GM12878 (cell line): Measurements from ENCODE around the gene LRP3. TPM values are rescaled to one million over a fixed set of nuclear protein-coding genes. Genes with fewer than 3 reads are reported as not detected.
A peak's percentile ranks its signal among the peaks of the same experiment; 100 is the strongest.

Experiments
- CHD1 ChIP-seq: IDR thresholded peaks from 2 replicates; pipeline ENCODE4 v1.6.1; 2012; ENCODE audit warnings: low read depth, low read length, improper control_type of control experiment
- ETV6 ChIP-seq, 2 experiments: fragments of 450-650 bp in 1 of 2; IDR thresholded peaks in 1 of 2; conservative IDR thresholded peaks in 1 of 2; 2 replicates each; pipeline ENCODE4 v1.6.1; 2014; ENCODE audit warnings: antibody characterized with exemption in 1 of 2, borderline replicate concordance in 1 of 2, low read depth in 1 of 2, mild to moderate bottlenecking in 1 of 2, moderate library complexity in 1 of 2
- JUNB ChIP-seq: IDR thresholded peaks from 2 replicates; pipeline ENCODE4 v1.6.1; 2016; ENCODE audit warnings: antibody characterized with exemption, mild to moderate bottlenecking
- JUND ChIP-seq: IDR thresholded peaks from 2 replicates; pipeline ENCODE4 v1.6.1; 2012; ENCODE audit warnings: low read depth, mild to moderate bottlenecking, low read length, improper control_type of control experiment, moderate library complexity
- KAT2A ChIP-seq: conservative IDR thresholded peaks from 2 replicates; pipeline ENCODE4 v1.6.1; 2011; ENCODE audit warnings: low read depth, low read length; ENCODE audit not compliant: control insufficient read depth
- LARP7 ChIP-seq: fragments of 450-650 bp; IDR thresholded peaks from 2 replicates; pipeline ENCODE4 v1.6.1; 2017; ENCODE audit warnings: mild to moderate bottlenecking
- MEF2B ChIP-seq: fragments of 450-650 bp; IDR thresholded peaks from 2 replicates; pipeline ENCODE4 v1.6.1; 2018; ENCODE audit warnings: mild to moderate bottlenecking, moderate library complexity; ENCODE audit not compliant: partially characterized antibody, poor library complexity, severe bottlenecking
- NRF1 ChIP-seq: conservative IDR thresholded peaks from 2 replicates; pipeline ENCODE4 v1.6.1; 2011; ENCODE audit warnings: mild to moderate bottlenecking, low read depth, low read length, improper control_type of control experiment
- POLR2AphosphoS5 ChIP-seq: IDR thresholded peaks from 2 replicates; pipeline ENCODE4 v1.6.1; 2011; ENCODE audit warnings: mild to moderate bottlenecking, low read length, inconsistent platforms
- RCOR1 ChIP-seq: conservative IDR thresholded peaks from 2 replicates; pipeline ENCODE4 v1.6.1; 2012; ENCODE audit warnings: low read depth, low read length, improper control_type of control experiment
- RFX5 ChIP-seq: IDR thresholded peaks from 2 replicates; pipeline ENCODE4 v1.6.1; 2011; ENCODE audit warnings: low read depth, low read length, improper control_type of control experiment
- SIX5 ChIP-seq: IDR thresholded peaks from 2 replicates; pipeline ENCODE4 v1.6.1; 2011; ENCODE audit warnings: mild to moderate bottlenecking, low read depth, low read length, moderate library complexity; ENCODE audit not compliant: severe bottlenecking
- SREBF1 ChIP-seq: IDR thresholded peaks from 2 replicates; pipeline ENCODE4 v1.6.1; 2012; ENCODE audit warnings: mild to moderate bottlenecking, low read length
- SREBF2 ChIP-seq: IDR thresholded peaks from 2 replicates; pipeline ENCODE4 v1.6.1; 2012; ENCODE audit warnings: mild to moderate bottlenecking, low read length
- TARDBP ChIP-seq: IDR thresholded peaks from 2 replicates; pipeline ENCODE4 v1.6.1; 2016; ENCODE audit warnings: borderline replicate concordance
- TCF12 ChIP-seq: IDR thresholded peaks from 2 replicates; pipeline ENCODE4 v1.6.1; 2011; ENCODE audit warnings: low read depth, mild to moderate bottlenecking, low read length
- TCF3 ChIP-seq: IDR thresholded peaks from 2 replicates; pipeline ENCODE4 v1.6.1; 2012; ENCODE audit warnings: low read depth, mild to moderate bottlenecking, low read length, borderline replicate concordance; ENCODE audit not compliant: insufficient read depth
- TCF7 ChIP-seq: IDR thresholded peaks from 2 replicates; pipeline ENCODE4 v1.6.1; 2014; ENCODE audit warnings: antibody characterized with exemption, borderline replicate concordance
- YY1 ChIP-seq: IDR thresholded peaks from 2 replicates; pipeline ENCODE4 v1.6.1; 2011; ENCODE audit warnings: low read depth, mild to moderate bottlenecking, low read length
- polyA plus RNA-seq, 11 experiments: library from polyadenylated mRNA; depleted of rRNA in 4 of 11; unstranded in 6 of 11; stranded (reverse) in 5 of 11; fragments of >200 nt; fragmentation: Nextera tagmentation in 4 of 11; fragmentation: Illumina TruSeq in 1 of 11; extraction: Ambion mirVana in 4 of 11; extraction: Trizol in 1 of 11; gene quantifications; 1 replicate in 1 of 11; 2 replicates in 10 of 11; pipeline versions ENCODE4 v1.2.1 to v1.2.3, GENCODE V29; 2011 to 2016; ENCODE audit warnings: inconsistent platforms in 2 of 11, missing spikeins in 2 of 11, low read depth in 1 of 11
- total RNA-seq, 4 experiments: library from RNA; depleted of rRNA in 3 of 4; stranded (reverse); fragments of >200 nt in 3 of 4; fragmentation: Illumina TruSeq in 1 of 4; extraction: Trizol in 1 of 4; gene quantifications; 2 replicates each; pipeline versions ENCODE4 v1.2.1 to v1.2.3, GENCODE V29; 2013 to 2021
- TF ChIP-seq, protein P1 (sequence below): fragments of 450-650 bp; IDR thresholded peaks from 2 replicates; pipeline ENCODE4 v1.6.1; 2014; ENCODE audit warnings: mild to moderate bottlenecking
- TF ChIP-seq, protein P2 (sequence below): fragments of 450-650 bp; IDR thresholded peaks from 2 replicates; pipeline ENCODE4 v1.6.1; 2016; ENCODE audit warnings: mild to moderate bottlenecking, moderate library complexity, borderline replicate concordance
- TF ChIP-seq, protein P3 (sequence below): IDR thresholded peaks from 2 replicates; pipeline ENCODE4 v1.6.1; 2011; ENCODE audit warnings: low read depth, mild to moderate bottlenecking, low read length, moderate library complexity, borderline replicate concordance; ENCODE audit errors: extremely low read depth
- TF ChIP-seq, protein P4 (sequence below): fragments of 450-650 bp; IDR thresholded peaks from 2 replicates; pipeline ENCODE4 v1.6.1; 2018; ENCODE audit warnings: borderline replicate concordance, mild to moderate bottlenecking; ENCODE audit not compliant: partially characterized antibody

LRP3 gene
- total and polyA plus RNA-seq, 10 of the 15 experiments (the other 5 are each of a cell fraction or from before 2014, with no cell fraction given) = 0.12 to 3.2 (median 0.64) TPM; not detected in 2

DNA sequence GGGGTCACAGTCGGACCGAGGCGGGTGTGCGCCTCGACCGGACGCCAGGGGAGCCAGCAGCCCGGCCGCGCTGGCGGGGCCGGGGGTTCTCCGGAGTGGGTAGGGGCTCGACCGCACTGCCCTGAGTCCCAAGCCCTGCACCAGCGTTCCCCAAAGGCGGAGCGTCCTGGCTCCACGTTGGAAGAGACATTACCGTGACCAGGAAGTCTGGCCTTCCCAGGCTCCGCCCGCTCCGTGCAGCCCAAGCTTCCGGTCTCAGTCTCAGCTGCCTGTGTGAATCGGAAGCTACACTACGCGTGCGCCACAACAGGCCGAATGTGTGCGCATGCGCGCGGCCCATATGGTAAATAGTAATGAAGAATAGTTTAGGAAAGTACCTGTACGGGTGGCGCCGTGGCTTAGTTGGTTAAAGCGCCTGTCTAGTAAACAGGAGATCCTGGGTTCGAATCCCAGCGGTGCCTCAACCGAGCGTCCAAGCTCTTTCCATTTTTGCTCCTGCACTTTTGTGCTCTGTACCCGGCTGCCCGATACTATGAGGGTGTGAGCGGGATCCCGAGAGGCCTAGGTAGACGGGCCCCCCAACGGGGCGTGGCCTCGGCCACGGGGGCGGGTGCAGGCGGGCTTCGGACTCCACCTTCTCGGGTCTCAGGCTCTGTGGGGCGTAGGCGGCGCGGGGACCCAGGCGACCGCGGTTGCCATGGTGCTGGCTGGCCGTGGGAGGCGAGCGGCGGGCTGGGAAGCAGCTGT is 17.3 kb upstream of the LRP3 start (continued):
- peak; percentile 78 for TF ChIP-seq MEF2B
- peak; percentile 93 for TF ChIP-seq NRF1
- 0 out of 2 replicates have a peak, but pooled peaks have one; percentile 12 for TF ChIP-seq TCF7
- TF ChIP-seq KAT2A = no peak
- TF ChIP-seq YY1 = peak; percentile 20; the same call in 1 of the 2 replicates
- peak; percentile 77; the same call in 1 of the 2 replicates for TF ChIP-seq TCF12
- TF ChIP-seq SIX5 = no peak
- TF ChIP-seq SREBF1 = peak; percentile 60; the same call in 1 of the 2 replicates
- TF ChIP-seq RCOR1 = no peak
- TF ChIP-seq, protein P1, sequence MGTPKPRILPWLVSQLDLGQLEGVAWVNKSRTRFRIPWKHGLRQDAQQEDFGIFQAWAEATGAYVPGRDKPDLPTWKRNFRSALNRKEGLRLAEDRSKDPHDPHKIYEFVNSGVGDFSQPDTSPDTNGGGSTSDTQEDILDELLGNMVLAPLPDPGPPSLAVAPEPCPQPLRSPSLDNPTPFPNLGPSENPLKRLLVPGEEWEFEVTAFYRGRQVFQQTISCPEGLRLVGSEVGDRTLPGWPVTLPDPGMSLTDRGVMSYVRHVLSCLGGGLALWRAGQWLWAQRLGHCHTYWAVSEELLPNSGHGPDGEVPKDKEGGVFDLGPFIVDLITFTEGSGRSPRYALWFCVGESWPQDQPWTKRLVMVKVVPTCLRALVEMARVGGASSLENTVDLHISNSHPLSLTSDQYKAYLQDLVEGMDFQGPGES = no peak
- TF ChIP-seq RFX5 = no peak
- TF ChIP-seq LARP7 = peak; percentile 25; the same call in 1 of the 2 replicates
- TF ChIP-seq ETV6 (conservative IDR thresholded peaks at IDR 0.05 in 1 of 2, IDR thresholded peaks at IDR 0.05 in 1 of 2; ENCODE audit: borderline replicate concordance in 1 of 2, low read depth in 1 of 2) = no peak
- peak; percentile 95 for TF ChIP-seq POLR2AphosphoS5
- TF ChIP-seq JUNB = no peak
- TF ChIP-seq, protein P2, sequence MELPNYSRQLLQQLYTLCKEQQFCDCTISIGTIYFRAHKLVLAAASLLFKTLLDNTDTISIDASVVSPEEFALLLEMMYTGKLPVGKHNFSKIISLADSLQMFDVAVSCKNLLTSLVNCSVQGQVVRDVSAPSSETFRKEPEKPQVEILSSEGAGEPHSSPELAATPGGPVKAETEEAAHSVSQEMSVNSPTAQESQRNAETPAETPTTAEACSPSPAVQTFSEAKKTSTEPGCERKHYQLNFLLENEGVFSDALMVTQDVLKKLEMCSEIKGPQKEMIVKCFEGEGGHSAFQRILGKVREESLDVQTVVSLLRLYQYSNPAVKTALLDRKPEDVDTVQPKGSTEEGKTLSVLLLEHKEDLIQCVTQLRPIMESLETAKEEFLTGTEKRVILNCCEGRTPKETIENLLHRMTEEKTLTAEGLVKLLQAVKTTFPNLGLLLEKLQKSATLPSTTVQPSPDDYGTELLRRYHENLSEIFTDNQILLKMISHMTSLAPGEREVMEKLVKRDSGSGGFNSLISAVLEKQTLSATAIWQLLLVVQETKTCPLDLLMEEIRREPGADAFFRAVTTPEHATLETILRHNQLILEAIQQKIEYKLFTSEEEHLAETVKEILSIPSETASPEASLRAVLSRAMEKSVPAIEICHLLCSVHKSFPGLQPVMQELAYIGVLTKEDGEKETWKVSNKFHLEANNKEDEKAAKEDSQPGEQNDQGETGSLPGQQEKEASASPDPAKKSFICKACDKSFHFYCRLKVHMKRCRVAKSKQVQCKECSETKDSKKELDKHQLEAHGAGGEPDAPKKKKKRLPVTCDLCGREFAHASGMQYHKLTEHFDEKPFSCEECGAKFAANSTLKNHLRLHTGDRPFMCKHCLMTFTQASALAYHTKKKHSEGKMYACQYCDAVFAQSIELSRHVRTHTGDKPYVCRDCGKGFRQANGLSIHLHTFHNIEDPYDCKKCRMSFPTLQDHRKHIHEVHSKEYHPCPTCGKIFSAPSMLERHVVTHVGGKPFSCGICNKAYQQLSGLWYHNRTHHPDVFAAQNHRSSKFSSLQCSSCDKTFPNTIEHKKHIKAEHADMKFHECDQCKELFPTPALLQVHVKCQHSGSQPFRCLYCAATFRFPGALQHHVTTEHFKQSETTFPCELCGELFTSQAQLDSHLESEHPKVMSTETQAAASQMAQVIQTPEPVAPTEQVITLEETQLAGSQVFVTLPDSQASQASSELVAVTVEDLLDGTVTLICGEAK = peak; percentile 90
- peak; percentile 92 for TF ChIP-seq TARDBP
- TF ChIP-seq, protein P3, sequence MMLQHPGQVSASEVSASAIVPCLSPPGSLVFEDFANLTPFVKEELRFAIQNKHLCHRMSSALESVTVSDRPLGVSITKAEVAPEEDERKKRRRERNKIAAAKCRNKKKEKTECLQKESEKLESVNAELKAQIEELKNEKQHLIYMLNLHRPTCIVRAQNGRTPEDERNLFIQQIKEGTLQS = no peak
- TF ChIP-seq JUND = no peak
- TF ChIP-seq, protein P4, sequence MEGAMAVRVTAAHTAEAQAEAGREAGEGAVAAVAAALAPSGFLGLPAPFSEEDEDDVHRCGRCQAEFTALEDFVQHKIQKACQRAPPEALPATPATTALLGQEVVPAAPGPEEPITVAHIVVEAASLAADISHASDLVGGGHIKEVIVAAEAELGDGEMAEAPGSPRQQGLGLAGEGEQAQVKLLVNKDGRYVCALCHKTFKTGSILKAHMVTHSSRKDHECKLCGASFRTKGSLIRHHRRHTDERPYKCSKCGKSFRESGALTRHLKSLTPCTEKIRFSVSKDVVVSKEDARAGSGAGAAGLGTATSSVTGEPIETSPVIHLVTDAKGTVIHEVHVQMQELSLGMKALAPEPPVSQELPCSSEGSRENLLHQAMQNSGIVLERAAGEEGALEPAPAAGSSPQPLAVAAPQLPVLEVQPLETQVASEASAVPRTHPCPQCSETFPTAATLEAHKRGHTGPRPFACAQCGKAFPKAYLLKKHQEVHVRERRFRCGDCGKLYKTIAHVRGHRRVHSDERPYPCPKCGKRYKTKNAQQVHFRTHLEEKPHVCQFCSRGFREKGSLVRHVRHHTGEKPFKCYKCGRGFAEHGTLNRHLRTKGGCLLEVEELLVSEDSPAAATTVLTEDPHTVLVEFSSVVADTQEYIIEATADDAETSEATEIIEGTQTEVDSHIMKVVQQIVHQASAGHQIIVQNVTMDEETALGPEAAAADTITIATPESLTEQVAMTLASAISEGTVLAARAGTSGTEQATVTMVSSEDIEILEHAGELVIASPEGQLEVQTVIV = peak; percentile 87
- TF ChIP-seq TCF3 = peak; percentile 82; the same call in 1 of the 2 replicates
- no peak for TF ChIP-seq CHD1
- peak; percentile 99 for TF ChIP-seq SREBF2
